ENCODE results near the gene CRYBG1.

CRYBG1 gene

GRCh38 chr6:106561686-106562405 lies 201.3 kb downstream of the CRYBG1 start:
- TF ChIP-seq CTCF (IDR thresholded peaks at IDR 0.05; ENCODE audit: low read depth, low read length, missing control alignments): no peak
- no peak for DNase-seq (ENCODE audit: low read depth)
- no peak overlapping the region for H3K4me3 ChIP-seq (ENCODE audit: low read depth, low read length)
- in situ Hi-C loops (cut with HindIII; ENCODE audit: low sequenced_read_pairs): loop anchor here (5.0 kb wide), 1 partner anchor 115 kb away; no protein-coding TSS in a partner anchor

GRCh38 chr6:106563614-106564013 lies 203.1 kb downstream of the CRYBG1 start:
- in situ Hi-C loops (cut with HindIII; ENCODE audit: low sequenced_read_pairs): loop anchor here (5.0 kb wide), 1 partner anchor 116 kb away; no protein-coding TSS in a partner anchor
- no peak for TF ChIP-seq CTCF (IDR thresholded peaks at IDR 0.05; ENCODE audit: low read depth, low read length, missing control alignments)
- DNase-seq (ENCODE audit: low read depth): no peak
- no peak overlapping the region for H3K4me3 ChIP-seq (ENCODE audit: low read depth, low read length)

GRCh38 chr6:106564476-106564875 lies 204.0 kb downstream of the CRYBG1 start:
- TF ChIP-seq CTCF (IDR thresholded peaks at IDR 0.05; ENCODE audit: low read depth, low read length, missing control alignments): no peak
- H3K4me3 ChIP-seq (ENCODE audit: low read depth, low read length): no peak overlapping the region
- in situ Hi-C loops (cut with HindIII; ENCODE audit: low sequenced_read_pairs): loop anchor here (5.0 kb wide), 1 partner anchor 117 kb away; no protein-coding TSS in a partner anchor

GRCh38 chr6:106568530-106568929 lies 208.0 kb downstream of the CRYBG1 start:
- in situ Hi-C loops (cut with HindIII; ENCODE audit: low sequenced_read_pairs): no loop called here
- no peak for DNase-seq (ENCODE audit: low read depth)
- no peak for TF ChIP-seq CTCF (IDR thresholded peaks at IDR 0.05; ENCODE audit: low read depth, low read length, missing control alignments)
- H3K4me3 ChIP-seq (ENCODE audit: low read depth, low read length): no peak overlapping the region

More at GRCh38 chr6:106564476-106564875, 204.0 kb downstream of the CRYBG1 start:
- DNase-seq (ENCODE audit: low read depth): no peak

GRCh38 chr6:106569428-106569827 lies 208.9 kb downstream of the CRYBG1 start:
- no peak for TF ChIP-seq CTCF (IDR thresholded peaks at IDR 0.05; ENCODE audit: low read depth, low read length, missing control alignments)
- in situ Hi-C loops (cut with HindIII; ENCODE audit: low sequenced_read_pairs): no loop called here
- DNase-seq (ENCODE audit: low read depth): no peak
- H3K4me3 ChIP-seq (ENCODE audit: low read depth, low read length): no peak overlapping the region

GRCh38 chr6:106572436-106572835 lies 211.9 kb downstream of the CRYBG1 start:
- no peak for TF ChIP-seq CTCF (IDR thresholded peaks at IDR 0.05; ENCODE audit: low read depth, low read length, missing control alignments)
- in situ Hi-C loops (cut with HindIII; ENCODE audit: low sequenced_read_pairs): no loop called here
- no peak overlapping the region for H3K4me3 ChIP-seq (ENCODE audit: low read depth, low read length)
- DNase-seq (ENCODE audit: low read depth): no peak

All from astrocyte of the cerebellum (primary cell).